Neutrophil (primary cell): ENCODE results near the gene ACTBL2.

Experiments used
- H3K27ac ChIP-seq: fragments of 200-600 bp; sonication (generic); 2 replicates; pipeline ENCODE4 v1.5.1; 2016; ENCODE audit warnings: mild to moderate bottlenecking, moderate library complexity
- H3K27me3 ChIP-seq: fragments of 200-600 bp; sonication (generic); 2 replicates; pipeline ENCODE4 v1.6.0; 2016; ENCODE audit warnings: mild to moderate bottlenecking
- H3K36me3 ChIP-seq: fragments of 200-600 bp; sonication (generic); 2 replicates; pipeline ENCODE4 v1.5.1; 2017
- H3K4me1 ChIP-seq, 2 experiments: fragments of 200-600 bp in 1 of 2; sonication (generic) in 1 of 2; 1 replicate in 1 of 2; 2 replicates in 1 of 2; pipeline versions ENCODE4 v1.5.1 to v1.6.1; 2013 to 2016; ENCODE audit warnings: low read depth in 1 of 2, low read length in 1 of 2, mild to moderate bottlenecking in 1 of 2, moderate library complexity in 1 of 2; ENCODE audit not compliant: control insufficient read depth in 1 of 2, insufficient read depth in 1 of 2
- H3K4me3 ChIP-seq, 2 experiments: fragments of 200-600 bp in 1 of 2; sonication (generic) in 1 of 2; 1 replicate in 1 of 2; 2 replicates in 1 of 2; pipeline ENCODE4 v1.5.1; 2013 to 2016; ENCODE audit warnings: low read depth in 1 of 2, low read length in 1 of 2, mild to moderate bottlenecking in 1 of 2, moderate library complexity in 1 of 2
- H3K9me3 ChIP-seq: fragments of 200-600 bp; sonication (generic); 2 replicates; pipeline ENCODE4 v1.5.1; 2016
- TF ChIP-seq, protein P1 (sequence below): fragments of 200-600 bp; sonication (generic); IDR thresholded peaks from 2 replicates; pipeline ENCODE4 v1.5.1; 2016; ENCODE audit warnings: antibody characterized with exemption

The ACTBL2 gene

GRCh38 chr5:57448751-57449150 lies 33.9 kb downstream of the ACTBL2 start:
- no peaks in the 10 kb centered on the region for H3K27me3 ChIP-seq
- no peaks in the 10 kb centered on the region for H3K36me3 ChIP-seq
- no peak overlapping the region for H3K27ac ChIP-seq
- no peaks in the 10 kb centered on the region for H3K4me1 ChIP-seq
- H3K4me3 ChIP-seq, result no peak overlapping the region
- H3K9me3 ChIP-seq, result no peaks in the 10 kb centered on the region
- TF ChIP-seq, protein P1, sequence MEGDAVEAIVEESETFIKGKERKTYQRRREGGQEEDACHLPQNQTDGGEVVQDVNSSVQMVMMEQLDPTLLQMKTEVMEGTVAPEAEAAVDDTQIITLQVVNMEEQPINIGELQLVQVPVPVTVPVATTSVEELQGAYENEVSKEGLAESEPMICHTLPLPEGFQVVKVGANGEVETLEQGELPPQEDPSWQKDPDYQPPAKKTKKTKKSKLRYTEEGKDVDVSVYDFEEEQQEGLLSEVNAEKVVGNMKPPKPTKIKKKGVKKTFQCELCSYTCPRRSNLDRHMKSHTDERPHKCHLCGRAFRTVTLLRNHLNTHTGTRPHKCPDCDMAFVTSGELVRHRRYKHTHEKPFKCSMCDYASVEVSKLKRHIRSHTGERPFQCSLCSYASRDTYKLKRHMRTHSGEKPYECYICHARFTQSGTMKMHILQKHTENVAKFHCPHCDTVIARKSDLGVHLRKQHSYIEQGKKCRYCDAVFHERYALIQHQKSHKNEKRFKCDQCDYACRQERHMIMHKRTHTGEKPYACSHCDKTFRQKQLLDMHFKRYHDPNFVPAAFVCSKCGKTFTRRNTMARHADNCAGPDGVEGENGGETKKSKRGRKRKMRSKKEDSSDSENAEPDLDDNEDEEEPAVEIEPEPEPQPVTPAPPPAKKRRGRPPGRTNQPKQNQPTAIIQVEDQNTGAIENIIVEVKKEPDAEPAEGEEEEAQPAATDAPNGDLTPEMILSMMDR, result no peak

DNA sequence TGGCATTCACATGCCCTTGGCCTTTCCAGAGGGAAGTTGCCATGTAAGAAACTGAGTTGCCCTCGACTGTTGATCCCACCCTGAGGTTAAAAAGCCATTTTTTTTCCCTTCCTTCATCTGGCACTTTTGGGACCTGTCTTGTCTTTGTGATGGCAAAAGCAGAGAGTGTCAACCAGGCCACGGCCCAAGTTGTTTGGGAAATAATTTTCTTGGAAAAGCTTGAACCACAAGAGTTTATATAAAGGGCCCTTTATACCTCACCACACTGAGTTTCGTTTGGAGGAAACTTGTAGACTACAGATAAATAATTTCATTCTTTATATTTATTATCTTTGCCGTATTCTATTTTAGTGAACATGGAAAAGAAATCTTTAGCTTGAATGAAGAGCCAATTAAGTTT lies 34.3 kb downstream of the ACTBL2 start:
- no peaks in the 10 kb centered on the region for H3K27me3 ChIP-seq
- H3K36me3 ChIP-seq, result no peaks in the 10 kb centered on the region
- TF ChIP-seq, protein P1, result no peak
- H3K27ac ChIP-seq, result no peak overlapping the region
- no peaks in the 10 kb centered on the region for H3K9me3 ChIP-seq
- H3K4me1 ChIP-seq, result no peaks in the 10 kb centered on the region
- no peak overlapping the region for H3K4me3 ChIP-seq

- Histone ChIP-seq H3K27me3 (no peaks in the 10 kb centered on the region), H3K4me1 (no peaks in the 10 kb centered on the region), H3K4me3 (no peak overlapping the region), H3K36me3 (no peaks in the 10 kb centered on the region), H3K27ac (no peak overlapping the region), H3K9me3 (no peaks in the 10 kb centered on the region)
- TF ChIP-seq, protein P1, result no peak
Measured at GRCh38 chr5:57447658-57448057, 35.0 kb downstream of the ACTBL2 start.

GRCh38 chr5:57446966-57447365 lies 35.6 kb downstream of the ACTBL2 start:
- H3K4me1 ChIP-seq, result no peaks in the 10 kb centered on the region
- no peak overlapping the region for H3K27ac ChIP-seq
- H3K9me3 ChIP-seq, result no peaks in the 10 kb centered on the region
- no peak overlapping the region for H3K4me3 ChIP-seq
- no peaks in the 10 kb centered on the region for H3K36me3 ChIP-seq
- TF ChIP-seq, protein P1, result no peak
- no peaks in the 10 kb centered on the region for H3K27me3 ChIP-seq

- no peaks in the 10 kb centered on the region for H3K27me3 ChIP-seq
- no peak overlapping the region for H3K4me3 ChIP-seq
- H3K4me1 ChIP-seq, result no peaks in the 10 kb centered on the region
- no peaks in the 10 kb centered on the region for H3K9me3 ChIP-seq
- TF ChIP-seq, protein P1, result no peak
- H3K36me3 ChIP-seq, result no peaks in the 10 kb centered on the region
- H3K27ac ChIP-seq, result no peak overlapping the region
Measured at GRCh38 chr5:57445705-57446037, 36.9 kb downstream of the ACTBL2 start.
